ENCODE results near the gene BIRC5.

DNA sequence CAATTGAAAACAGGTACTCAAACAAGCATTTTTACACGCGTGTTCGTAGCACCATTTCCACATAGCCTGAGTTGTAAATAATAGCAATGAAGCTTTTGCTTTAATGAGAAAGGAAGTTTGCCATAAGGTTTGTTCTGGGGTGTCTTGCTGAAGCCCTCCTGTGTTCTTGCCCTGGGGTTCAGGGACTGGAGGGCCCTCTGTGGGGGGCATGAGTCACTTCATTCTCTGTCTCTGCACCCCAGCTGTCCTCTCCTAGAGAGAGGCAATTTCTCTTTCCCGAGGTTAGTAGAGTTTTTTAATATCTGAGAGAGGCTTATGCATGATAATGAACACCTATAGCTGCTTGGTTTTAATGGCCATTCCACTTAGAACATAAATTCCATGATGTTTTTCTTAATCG, 17.3 kb upstream of the BIRC5 start:
- TF ChIP-seq, protein P1, sequence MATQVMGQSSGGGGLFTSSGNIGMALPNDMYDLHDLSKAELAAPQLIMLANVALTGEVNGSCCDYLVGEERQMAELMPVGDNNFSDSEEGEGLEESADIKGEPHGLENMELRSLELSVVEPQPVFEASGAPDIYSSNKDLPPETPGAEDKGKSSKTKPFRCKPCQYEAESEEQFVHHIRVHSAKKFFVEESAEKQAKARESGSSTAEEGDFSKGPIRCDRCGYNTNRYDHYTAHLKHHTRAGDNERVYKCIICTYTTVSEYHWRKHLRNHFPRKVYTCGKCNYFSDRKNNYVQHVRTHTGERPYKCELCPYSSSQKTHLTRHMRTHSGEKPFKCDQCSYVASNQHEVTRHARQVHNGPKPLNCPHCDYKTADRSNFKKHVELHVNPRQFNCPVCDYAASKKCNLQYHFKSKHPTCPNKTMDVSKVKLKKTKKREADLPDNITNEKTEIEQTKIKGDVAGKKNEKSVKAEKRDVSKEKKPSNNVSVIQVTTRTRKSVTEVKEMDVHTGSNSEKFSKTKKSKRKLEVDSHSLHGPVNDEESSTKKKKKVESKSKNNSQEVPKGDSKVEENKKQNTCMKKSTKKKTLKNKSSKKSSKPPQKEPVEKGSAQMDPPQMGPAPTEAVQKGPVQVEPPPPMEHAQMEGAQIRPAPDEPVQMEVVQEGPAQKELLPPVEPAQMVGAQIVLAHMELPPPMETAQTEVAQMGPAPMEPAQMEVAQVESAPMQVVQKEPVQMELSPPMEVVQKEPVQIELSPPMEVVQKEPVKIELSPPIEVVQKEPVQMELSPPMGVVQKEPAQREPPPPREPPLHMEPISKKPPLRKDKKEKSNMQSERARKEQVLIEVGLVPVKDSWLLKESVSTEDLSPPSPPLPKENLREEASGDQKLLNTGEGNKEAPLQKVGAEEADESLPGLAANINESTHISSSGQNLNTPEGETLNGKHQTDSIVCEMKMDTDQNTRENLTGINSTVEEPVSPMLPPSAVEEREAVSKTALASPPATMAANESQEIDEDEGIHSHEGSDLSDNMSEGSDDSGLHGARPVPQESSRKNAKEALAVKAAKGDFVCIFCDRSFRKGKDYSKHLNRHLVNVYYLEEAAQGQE (IDR thresholded peaks at IDR 0.05; ENCODE audit: low read depth), result no peak
- TF ChIP-seq, protein P2, sequence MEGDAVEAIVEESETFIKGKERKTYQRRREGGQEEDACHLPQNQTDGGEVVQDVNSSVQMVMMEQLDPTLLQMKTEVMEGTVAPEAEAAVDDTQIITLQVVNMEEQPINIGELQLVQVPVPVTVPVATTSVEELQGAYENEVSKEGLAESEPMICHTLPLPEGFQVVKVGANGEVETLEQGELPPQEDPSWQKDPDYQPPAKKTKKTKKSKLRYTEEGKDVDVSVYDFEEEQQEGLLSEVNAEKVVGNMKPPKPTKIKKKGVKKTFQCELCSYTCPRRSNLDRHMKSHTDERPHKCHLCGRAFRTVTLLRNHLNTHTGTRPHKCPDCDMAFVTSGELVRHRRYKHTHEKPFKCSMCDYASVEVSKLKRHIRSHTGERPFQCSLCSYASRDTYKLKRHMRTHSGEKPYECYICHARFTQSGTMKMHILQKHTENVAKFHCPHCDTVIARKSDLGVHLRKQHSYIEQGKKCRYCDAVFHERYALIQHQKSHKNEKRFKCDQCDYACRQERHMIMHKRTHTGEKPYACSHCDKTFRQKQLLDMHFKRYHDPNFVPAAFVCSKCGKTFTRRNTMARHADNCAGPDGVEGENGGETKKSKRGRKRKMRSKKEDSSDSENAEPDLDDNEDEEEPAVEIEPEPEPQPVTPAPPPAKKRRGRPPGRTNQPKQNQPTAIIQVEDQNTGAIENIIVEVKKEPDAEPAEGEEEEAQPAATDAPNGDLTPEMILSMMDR (IDR thresholded peaks at IDR 0.05 in 2 of 3, conservative IDR thresholded peaks at IDR 0.05 in 1 of 3; ENCODE audit: borderline replicate concordance in 1 of 3, insufficient read depth in 1 of 3, low read depth in 2 of 3, low read length in 2 of 3), result no peak
- TF ChIP-seq TCF7L2 (IDR thresholded peaks at IDR 0.05; ENCODE audit: borderline replicate concordance, extremely low read depth, insufficient read depth, insufficient read length), result no peak
- no peak for TF ChIP-seq EZH2 (IDR thresholded peaks at IDR 0.05)
- no peak for TF ChIP-seq EGR1 (IDR thresholded peaks at IDR 0.05; ENCODE audit: low read depth)
- TF ChIP-seq CEBPB (IDR thresholded peaks at IDR 0.05; ENCODE audit: low read depth), result no peak
- TF ChIP-seq, protein P3, sequence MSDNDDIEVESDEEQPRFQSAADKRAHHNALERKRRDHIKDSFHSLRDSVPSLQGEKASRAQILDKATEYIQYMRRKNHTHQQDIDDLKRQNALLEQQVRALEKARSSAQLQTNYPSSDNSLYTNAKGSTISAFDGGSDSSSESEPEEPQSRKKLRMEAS (IDR thresholded peaks at IDR 0.05), result no peak
- no peak for TF ChIP-seq POLR2A (IDR thresholded peaks at IDR 0.05; ENCODE audit: borderline replicate concordance, extremely low read depth, insufficient read depth, insufficient read length)
- TF ChIP-seq SP1 (IDR thresholded peaks at IDR 0.05; ENCODE audit: low read depth), result no peak
- TF ChIP-seq POLR2AphosphoS5 (IDR thresholded peaks at IDR 0.05; ENCODE audit: low read depth, low read length), result no peak
- TF ChIP-seq, protein P4, sequence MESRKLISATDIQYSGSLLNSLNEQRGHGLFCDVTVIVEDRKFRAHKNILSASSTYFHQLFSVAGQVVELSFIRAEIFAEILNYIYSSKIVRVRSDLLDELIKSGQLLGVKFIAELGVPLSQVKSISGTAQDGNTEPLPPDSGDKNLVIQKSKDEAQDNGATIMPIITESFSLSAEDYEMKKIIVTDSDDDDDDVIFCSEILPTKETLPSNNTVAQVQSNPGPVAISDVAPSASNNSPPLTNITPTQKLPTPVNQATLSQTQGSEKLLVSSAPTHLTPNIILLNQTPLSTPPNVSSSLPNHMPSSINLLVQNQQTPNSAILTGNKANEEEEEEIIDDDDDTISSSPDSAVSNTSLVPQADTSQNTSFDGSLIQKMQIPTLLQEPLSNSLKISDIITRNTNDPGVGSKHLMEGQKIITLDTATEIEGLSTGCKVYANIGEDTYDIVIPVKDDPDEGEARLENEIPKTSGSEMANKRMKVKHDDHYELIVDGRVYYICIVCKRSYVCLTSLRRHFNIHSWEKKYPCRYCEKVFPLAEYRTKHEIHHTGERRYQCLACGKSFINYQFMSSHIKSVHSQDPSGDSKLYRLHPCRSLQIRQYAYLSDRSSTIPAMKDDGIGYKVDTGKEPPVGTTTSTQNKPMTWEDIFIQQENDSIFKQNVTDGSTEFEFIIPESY (IDR thresholded peaks at IDR 0.05; ENCODE audit: extremely low read depth, insufficient replicate concordance, low read length), result no peak
- TF ChIP-seq YY1 (IDR thresholded peaks at IDR 0.05; ENCODE audit: extremely low read depth, insufficient replicate concordance, low read depth, low read length), result no peak
- no peak for TF ChIP-seq RAD21 (IDR thresholded peaks at IDR 0.05; ENCODE audit: low read depth)
- no peak for TF ChIP-seq CBX3 (IDR thresholded peaks at IDR 0.05; ENCODE audit: low read depth)

Data from HCT116 (cell line).